IPS-20b (cell line): Measurements from ENCODE around the gene BCAS3.

Experiments used
- H3K27ac ChIP-seq: one replicate; pipeline ENCODE4 v1.5.1; 2013; ENCODE audit warnings: low read length
- H3K27me3 ChIP-seq: 2 replicates; pipeline ENCODE4 v1.6.1; 2013; ENCODE audit warnings: mild to moderate bottlenecking, low read length, inconsistent platforms; ENCODE audit not compliant: insufficient read depth
- H3K36me3 ChIP-seq: 2 replicates; pipeline ENCODE4 v1.6.1; 2013; ENCODE audit warnings: low read depth, mild to moderate bottlenecking, inconsistent platforms, low read length, moderate library complexity; ENCODE audit not compliant: insufficient read depth
- H3K4me1 ChIP-seq: 2 replicates; pipeline ENCODE4 v1.6.1; 2013; ENCODE audit warnings: mild to moderate bottlenecking, control low read depth, inconsistent platforms, low read length, moderate library complexity; ENCODE audit not compliant: insufficient read depth
- H3K4me3 ChIP-seq: 2 replicates; pipeline ENCODE4 v1.5.1; 2013; ENCODE audit warnings: mild to moderate bottlenecking, low read length, inconsistent platforms
- H3K9ac ChIP-seq: 2 replicates; pipeline ENCODE4 v1.6.1; 2013; ENCODE audit warnings: low read depth, mild to moderate bottlenecking, inconsistent platforms, low read length, moderate library complexity
- H3K9me3 ChIP-seq: 2 replicates; pipeline ENCODE4 v1.6.1; 2013; ENCODE audit warnings: mild to moderate bottlenecking, low read depth, low read length, inconsistent platforms; ENCODE audit not compliant: insufficient read depth

The BCAS3 gene

DNA sequence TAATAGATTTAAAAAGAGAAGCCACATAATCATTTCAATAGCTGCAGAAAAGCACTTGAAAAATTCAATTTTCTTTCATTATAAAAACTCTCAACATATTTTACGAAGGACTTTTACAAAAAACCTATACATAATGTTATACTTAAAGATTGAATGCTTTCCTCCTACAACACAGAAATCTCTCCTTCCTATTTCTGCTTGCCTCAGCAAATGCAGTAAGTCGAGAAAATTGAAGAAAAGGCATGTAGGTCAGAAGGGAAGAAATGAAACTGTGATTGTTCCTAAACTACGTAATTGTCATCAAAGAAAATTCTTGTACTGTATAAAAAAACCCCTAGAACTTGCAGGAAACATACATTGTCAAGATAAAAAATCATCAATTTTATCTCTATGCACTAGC is 267.1 kb downstream of the BCAS3 start:
- no peaks in the 10 kb centered on the region for H3K4me1 ChIP-seq
- no peaks in the 10 kb centered on the region for H3K9me3 ChIP-seq
- H3K36me3 ChIP-seq = no peaks in the 10 kb centered on the region
- H3K27ac ChIP-seq = no peak overlapping the region
- H3K27me3 ChIP-seq = no peaks in the 10 kb centered on the region
- no peak overlapping the region for H3K4me3 ChIP-seq
- no peak overlapping the region for H3K9ac ChIP-seq

DNA sequence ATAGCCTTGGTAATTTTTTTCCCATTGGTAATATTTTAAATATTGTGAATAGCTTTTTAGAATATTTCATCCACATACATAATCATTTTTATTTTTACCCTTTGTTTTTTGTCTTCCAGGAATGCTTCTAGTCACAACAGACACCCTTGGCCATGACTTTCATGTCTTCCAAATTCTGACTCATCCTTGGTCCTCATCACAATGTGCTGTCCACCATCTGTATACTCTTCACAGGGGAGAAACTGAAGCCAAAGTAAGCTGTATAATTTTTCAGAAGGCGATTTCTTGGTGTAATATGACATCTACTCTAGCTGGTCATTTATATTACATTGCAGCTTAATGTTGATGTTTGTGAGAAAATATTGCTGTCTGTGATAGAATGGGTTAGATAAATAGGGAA is 269.4 kb downstream of the BCAS3 start:
- Histone ChIP-seq H3K4me3 (no peak overlapping the region), H3K36me3 (no peaks in the 10 kb centered on the region), H3K9me3 (no peaks in the 10 kb centered on the region), H3K27ac (no peak overlapping the region), H3K9ac (no peak overlapping the region), H3K27me3 (no peaks in the 10 kb centered on the region), H3K4me1 (no peaks in the 10 kb centered on the region)

DNA sequence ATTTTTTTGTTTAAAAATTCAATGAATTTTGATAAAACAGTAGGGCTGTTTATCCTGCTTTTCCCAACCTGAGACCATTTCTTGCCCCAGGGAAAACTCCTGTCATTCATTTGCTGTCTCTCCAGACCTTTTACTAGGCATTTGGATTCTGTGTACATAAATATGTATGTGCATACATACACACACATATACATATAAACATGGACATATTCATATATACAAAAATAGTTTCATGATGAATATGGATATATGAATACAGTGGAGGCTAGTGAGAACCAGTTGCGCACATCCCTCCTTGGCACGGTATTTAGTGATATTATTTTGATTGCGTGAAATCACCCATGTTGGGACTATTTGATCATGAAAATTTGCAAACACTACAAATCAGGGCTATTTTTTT is 269.9 kb downstream of the BCAS3 start:
- no peaks in the 10 kb centered on the region for H3K36me3 ChIP-seq
- no peak overlapping the region for H3K27ac ChIP-seq
- H3K4me1 ChIP-seq = no peaks in the 10 kb centered on the region
- H3K4me3 ChIP-seq = no peak overlapping the region
- no peaks in the 10 kb centered on the region for H3K27me3 ChIP-seq
- no peak overlapping the region for H3K9ac ChIP-seq
- no peaks in the 10 kb centered on the region for H3K9me3 ChIP-seq

DNA sequence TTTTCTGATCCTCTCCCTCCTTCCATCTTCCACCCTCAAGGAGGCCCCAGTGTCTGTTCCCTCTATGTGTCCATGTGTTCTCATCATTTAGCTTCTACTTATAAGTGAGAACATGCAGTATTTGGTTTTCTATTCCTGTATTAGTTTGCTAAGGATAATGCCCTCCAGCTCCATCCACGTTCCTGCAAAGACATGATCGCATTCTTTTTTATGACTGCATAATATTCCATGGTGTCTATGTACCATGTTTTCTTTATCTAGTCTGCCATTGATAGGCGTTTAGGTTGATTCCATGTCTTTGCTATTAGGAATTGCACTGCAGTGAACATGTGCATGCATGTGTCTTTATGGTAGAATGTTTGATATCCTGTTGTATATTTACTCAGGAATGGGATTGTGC is 275.1 kb downstream of the BCAS3 start:
- Histone ChIP-seq H3K9me3 (no peaks in the 10 kb centered on the region), H3K27me3 (no peaks in the 10 kb centered on the region), H3K4me1 (peaks cover 6% of the 10 kb centered on the region; the same call in 1 of the 2 replicates), H3K27ac (no peak overlapping the region), H3K4me3 (no peak overlapping the region), H3K9ac (no peak overlapping the region), H3K36me3 (no peaks in the 10 kb centered on the region)

DNA sequence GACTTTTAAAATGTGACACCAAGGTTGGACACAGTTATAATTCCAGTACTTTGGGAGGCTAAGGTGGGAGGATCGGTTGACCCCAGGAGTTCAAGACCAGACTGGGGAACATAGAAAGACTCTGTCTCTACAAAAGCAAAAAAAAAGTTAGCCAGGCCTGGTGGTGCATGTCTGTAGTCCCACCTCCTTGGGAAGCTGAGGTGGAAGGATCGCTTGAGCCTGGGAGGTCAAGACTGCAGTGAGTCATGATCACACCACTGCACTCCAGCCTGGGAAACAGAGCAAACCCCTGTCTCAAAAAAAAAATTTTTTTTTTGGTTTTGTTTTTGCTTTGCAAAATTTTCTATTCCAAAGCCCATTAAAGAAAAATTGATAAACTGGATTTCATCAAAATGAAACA is 281.4 kb downstream of the BCAS3 start:
- H3K36me3 ChIP-seq = no peaks in the 10 kb centered on the region
- no peaks in the 10 kb centered on the region for H3K27me3 ChIP-seq
- H3K9me3 ChIP-seq = no peaks in the 10 kb centered on the region; the same call in 1 of the 2 replicates
- peaks cover 6% of the 10 kb centered on the region; the same call in 1 of the 2 replicates for H3K4me1 ChIP-seq
- no peak overlapping the region for H3K9ac ChIP-seq
- H3K27ac ChIP-seq = no peak overlapping the region
- H3K4me3 ChIP-seq = no peak overlapping the region

DNA sequence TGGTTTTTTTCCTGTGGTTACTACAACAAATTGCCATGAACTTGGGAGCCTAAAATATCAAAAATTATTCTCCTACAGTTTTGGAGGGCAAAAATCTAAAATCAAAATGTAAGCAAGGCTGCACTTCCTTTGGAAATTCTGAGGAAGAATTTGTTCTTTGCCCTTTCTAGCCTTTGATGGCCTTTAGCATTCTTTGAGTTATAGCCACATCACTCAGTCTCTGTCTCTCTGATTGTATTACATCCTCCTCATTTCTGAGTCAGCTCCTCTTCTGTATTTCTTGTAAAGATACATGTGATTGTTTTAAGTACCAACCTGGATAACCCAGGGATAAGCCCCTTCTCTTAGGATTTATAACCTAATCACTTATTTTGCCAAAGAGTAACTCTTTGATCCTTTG is 282.0 kb downstream of the BCAS3 start:
- H3K9ac ChIP-seq = no peak overlapping the region
- no peaks in the 10 kb centered on the region; the same call in 1 of the 2 replicates for H3K9me3 ChIP-seq
- H3K27ac ChIP-seq = no peak overlapping the region
- H3K4me1 ChIP-seq = peaks cover 6% of the 10 kb centered on the region; the same call in 1 of the 2 replicates
- H3K36me3 ChIP-seq = no peaks in the 10 kb centered on the region
- H3K27me3 ChIP-seq = no peaks in the 10 kb centered on the region
- H3K4me3 ChIP-seq = no peak overlapping the region

DNA sequence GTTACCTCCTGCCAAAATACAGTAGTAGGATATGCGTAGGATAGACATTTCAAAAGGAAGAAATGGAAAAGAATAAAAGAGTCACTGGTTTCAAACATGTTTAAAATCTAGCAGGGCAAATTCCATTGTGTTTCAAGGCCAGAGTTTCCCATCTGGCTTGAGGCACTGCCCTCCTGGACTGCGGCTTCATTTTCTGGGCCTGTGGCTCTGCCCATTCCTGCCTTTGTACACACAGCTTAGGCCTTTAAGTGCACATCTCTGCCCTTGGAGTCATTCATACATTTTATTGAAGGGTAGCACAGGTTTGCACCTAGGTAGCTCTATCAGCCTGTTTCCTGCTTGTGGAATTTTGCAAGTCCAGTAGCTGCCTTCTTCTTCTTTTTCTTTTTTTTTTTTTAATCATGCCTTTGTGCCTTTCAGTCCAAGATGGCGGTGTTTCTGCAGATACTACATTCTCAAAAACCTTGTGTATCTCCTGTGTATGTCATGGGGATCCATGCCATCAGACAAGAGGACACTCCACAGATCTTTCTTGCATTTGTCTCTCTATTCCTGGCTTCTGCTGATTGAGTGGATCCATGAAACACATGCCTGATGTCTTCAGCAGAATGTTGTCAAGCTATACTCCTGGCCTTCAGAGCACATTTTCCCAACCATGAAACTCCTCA is 282.9 kb downstream of the BCAS3 start:
- H3K9me3 ChIP-seq = no peaks in the 10 kb centered on the region; the same call in 1 of the 2 replicates
- H3K36me3 ChIP-seq = no peaks in the 10 kb centered on the region
- H3K4me3 ChIP-seq = no peak overlapping the region
- H3K27me3 ChIP-seq = no peaks in the 10 kb centered on the region
- peaks cover 6% of the 10 kb centered on the region; the same call in 1 of the 2 replicates for H3K4me1 ChIP-seq
- H3K27ac ChIP-seq = no peak overlapping the region
- H3K9ac ChIP-seq = no peak overlapping the region

DNA sequence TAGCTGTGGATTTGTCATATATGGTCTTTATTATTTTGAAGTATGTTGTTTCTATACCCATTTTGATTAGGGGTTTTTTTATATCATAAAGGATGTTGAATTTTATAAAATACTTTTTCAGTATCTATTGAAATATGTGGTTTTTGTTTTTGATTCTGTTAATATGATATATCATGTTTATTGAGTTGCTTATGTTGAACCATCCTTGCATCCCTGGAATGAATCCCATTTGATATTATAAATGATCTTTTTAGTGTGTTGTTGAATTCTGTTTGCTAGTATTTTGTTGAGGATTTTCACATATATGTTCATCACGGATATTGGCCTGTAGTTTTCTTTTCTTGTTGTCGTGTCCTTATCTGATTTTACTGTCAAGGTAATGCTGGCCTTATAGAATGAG is 286.5 kb downstream of the BCAS3 start:
- H3K4me1 ChIP-seq = no peaks in the 10 kb centered on the region
- H3K36me3 ChIP-seq = no peaks in the 10 kb centered on the region
- no peak overlapping the region for H3K27ac ChIP-seq
- no peak overlapping the region for H3K4me3 ChIP-seq
- no peak overlapping the region for H3K9ac ChIP-seq
- no peaks in the 10 kb centered on the region for H3K27me3 ChIP-seq
- no peaks in the 10 kb centered on the region; the same call in 1 of the 2 replicates for H3K9me3 ChIP-seq

DNA sequence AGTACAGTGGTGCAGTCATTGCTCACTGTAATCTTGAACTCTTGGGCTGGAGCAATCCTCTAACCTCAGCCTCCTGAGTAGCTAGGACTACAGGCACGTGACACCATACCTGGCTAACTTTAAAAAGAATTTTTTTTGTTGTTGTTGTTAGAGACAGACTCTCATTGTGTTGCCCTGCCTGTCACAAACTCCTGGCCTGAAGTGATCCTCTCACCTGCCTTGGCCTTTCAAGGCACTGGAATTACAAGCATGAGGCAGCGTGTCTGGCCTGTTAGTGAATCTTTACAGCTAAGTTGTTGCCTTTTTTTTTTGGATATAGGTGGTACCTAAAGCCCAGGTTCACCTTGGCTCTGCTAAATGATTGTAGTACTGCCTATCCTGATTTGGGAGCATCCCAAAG is 290.6 kb downstream of the BCAS3 start:
- no peak overlapping the region for H3K4me3 ChIP-seq
- H3K9me3 ChIP-seq = no peaks in the 10 kb centered on the region
- no peaks in the 10 kb centered on the region for H3K36me3 ChIP-seq
- H3K27ac ChIP-seq = no peak overlapping the region
- no peaks in the 10 kb centered on the region for H3K27me3 ChIP-seq
- H3K4me1 ChIP-seq = no peaks in the 10 kb centered on the region
- no peak overlapping the region for H3K9ac ChIP-seq

DNA sequence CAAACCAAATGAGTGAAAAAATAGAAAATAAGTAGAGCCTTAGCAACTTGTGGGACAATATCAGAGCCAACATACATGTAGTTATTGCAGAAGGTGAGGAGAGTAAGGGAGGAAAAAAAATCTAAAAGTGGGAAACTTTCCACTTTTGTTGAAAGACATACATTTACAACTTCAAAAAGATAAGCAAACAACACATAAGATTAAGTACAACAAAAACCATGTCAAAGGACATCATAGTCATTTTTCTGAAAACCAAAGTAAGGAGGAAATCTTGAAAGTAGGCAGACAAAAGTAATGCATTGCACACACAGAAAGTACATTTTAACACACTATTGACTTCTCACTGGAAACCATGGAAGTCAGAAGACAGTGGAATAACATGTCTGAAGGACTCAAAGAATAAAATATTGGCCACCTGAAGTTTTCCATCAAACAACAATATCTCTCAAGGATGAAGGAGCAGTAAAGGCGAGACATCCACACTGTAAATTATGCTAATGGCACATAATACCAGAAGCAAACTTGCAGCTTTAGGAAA is 291.9 kb downstream of the BCAS3 start:
- H3K9ac ChIP-seq = no peak overlapping the region
- H3K9me3 ChIP-seq = no peaks in the 10 kb centered on the region
- no peaks in the 10 kb centered on the region for H3K36me3 ChIP-seq
- H3K4me3 ChIP-seq = no peak overlapping the region
- H3K4me1 ChIP-seq = no peaks in the 10 kb centered on the region
- no peak overlapping the region for H3K27ac ChIP-seq
- no peaks in the 10 kb centered on the region for H3K27me3 ChIP-seq

DNA sequence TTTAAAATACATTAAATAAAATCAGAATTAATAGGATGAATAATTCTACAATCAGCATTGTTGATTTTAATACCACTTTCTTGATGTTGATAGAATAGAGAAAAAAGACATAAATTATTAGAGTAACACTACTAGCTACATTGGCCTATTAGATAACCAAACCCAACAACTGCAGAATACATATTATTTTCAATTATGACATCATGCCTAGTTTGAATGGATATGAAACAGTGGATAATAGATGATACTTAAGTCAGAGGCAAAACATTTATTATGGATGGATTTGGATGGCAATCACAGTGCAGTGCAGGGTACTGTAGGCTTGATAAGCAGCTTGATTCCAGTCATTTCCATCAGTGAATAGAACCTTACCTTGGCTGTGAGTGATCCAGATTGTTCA is 293.1 kb downstream of the BCAS3 start:
- H3K4me3 ChIP-seq = no peak overlapping the region
- H3K36me3 ChIP-seq = no peaks in the 10 kb centered on the region
- no peak overlapping the region for H3K27ac ChIP-seq

DNA sequence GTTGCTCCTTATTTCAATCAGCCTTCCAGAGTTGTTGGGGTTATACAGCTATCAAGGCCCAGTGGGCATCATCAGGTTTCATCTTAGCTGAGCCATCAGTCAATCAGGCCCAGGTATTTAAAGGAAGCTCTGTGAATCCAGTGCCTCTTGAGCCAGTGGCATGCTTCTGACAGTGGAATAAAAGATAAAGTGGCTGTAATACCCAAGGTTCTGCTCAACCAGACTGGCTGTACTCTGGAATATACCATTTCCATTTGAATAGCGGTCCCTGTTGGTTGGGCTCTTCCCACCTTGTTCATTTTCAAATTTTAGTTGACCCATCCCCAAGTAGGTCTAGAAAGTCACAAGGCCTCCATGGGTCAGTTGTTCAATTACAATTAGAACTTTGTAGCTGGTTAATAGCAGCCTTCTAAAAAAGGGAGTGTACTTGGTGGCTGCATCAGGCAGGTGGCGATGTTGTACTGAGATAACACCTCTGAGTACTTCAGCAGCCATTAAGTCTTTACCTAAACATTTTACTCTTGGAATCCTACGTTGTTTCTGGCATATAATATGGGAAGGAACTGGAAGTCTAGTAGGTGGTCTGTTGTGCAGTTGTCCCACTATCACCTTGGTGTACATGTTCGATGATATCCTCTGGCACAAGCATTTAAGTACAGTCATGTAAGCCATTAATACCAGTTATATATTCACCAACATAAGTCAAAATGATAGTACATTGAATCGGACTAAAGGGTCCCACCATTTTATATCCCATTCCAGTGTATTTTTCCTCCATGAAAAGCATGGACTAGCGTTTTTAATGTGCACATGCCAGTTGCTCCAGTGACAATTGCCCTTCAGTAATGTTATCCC is 294.1 kb downstream of the BCAS3 start:
- H3K4me3 ChIP-seq = no peak overlapping the region
- no peaks in the 10 kb centered on the region for H3K36me3 ChIP-seq
- no peak overlapping the region for H3K27ac ChIP-seq
- H3K9ac ChIP-seq = no peak overlapping the region
- H3K27me3 ChIP-seq = no peaks in the 10 kb centered on the region
- no peaks in the 10 kb centered on the region for H3K9me3 ChIP-seq
- H3K4me1 ChIP-seq = no peaks in the 10 kb centered on the region

More for the DNA sequence above, 293.1 kb downstream of the BCAS3 start:
- Histone ChIP-seq H3K9me3 (no peaks in the 10 kb centered on the region), H3K9ac (no peak overlapping the region), H3K27me3 (no peaks in the 10 kb centered on the region), H3K4me1 (no peaks in the 10 kb centered on the region)
